T-helper 1 cell treated with Interleukin-12 subunit alpha and Interleukin-12 subunit beta and Interleukin-4 antibody, amounts not matched to agents 30 ng/mL and 1 ng/mL, for 36 hours (primary cell): Measurements from ENCODE around the gene ZNF438. TPM values are rescaled to one million over a fixed set of nuclear protein-coding genes. Genes with fewer than 3 reads are reported as not detected.

ENCODE experiments used
- intact Hi-C: fragments of 100-400 bp; cut with micrococcal nuclease; formaldehyde crosslinking; loops from one replicate; pipeline ENCODE4 v1.15.1; 2024
- total RNA-seq: library from RNA; stranded (reverse); gene quantifications from 2 replicates; pipeline ENCODE4 v1.2.3, GENCODE V29; 2022

ZNF438 gene
- total RNA-seq, 1 donor from 2014 or later: 3.1 TPM

GRCh38 chr10:31014161-31014875 is 17.3 kb downstream of the ZNF438 start:
- intact Hi-C loops: no loop called here

GRCh38 chr10:31013331-31013730 is 18.3 kb downstream of the ZNF438 start:
- intact Hi-C loops: no loop called here

- intact Hi-C loops: no loop called here
Measured at GRCh38 chr10:31011665-31012022, 20.0 kb downstream of the ZNF438 start.

DNA sequence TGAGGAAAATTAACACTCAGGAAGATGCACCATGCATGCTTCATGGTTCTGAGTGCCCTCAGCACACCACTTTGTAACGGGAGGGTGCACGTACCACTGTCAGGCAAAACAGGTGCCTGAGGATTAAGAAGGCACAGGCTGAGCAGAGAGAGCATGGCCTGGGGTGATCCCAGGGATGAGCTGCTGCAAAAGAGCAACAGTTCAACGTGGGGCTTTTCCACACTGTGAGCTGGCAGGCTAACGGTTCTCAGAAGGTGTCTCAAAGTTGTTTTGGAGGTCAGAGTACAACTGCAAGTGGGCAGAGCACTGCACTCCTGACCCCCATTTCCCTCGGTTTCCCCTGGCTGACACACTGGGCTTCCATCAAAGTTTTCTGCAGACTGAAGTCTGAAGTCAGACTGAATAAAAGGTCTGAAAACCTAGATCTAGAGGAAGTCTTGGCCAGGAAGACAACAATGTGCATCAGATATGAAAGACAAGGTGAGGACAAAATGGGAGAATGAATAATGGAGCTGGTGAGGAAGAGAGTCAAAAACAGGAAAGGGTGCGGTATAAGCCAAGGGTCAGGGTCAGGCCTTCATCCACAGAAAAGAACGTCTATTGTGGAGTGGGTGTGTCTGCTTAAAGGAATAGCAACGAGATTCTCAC is 20.5 kb downstream of the ZNF438 start:
- intact Hi-C loops: no loop called here

- intact Hi-C loops: no loop called here
Measured at GRCh38 chr10:31010062-31010461, 21.6 kb downstream of the ZNF438 start.

DNA sequence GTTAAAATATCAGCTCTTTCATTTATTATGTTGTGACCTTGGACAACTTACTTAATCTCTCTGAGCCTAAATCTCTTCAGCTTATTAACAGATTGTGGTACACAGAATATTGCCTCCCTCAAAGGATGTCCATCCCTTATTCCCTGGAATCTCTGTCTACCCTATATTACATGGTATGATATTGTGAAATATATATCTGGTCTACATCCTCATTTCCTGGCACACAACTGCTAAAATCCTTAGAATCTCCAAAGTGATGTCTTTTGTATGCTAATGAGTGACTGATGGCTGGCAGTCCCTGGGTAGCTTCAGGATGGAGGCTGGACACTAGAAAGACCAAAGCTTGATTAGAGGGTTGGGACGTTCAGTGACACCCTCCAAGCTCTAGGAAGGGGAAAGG is 25.8 kb downstream of the ZNF438 start:
- intact Hi-C loops: no loop called here

DNA sequence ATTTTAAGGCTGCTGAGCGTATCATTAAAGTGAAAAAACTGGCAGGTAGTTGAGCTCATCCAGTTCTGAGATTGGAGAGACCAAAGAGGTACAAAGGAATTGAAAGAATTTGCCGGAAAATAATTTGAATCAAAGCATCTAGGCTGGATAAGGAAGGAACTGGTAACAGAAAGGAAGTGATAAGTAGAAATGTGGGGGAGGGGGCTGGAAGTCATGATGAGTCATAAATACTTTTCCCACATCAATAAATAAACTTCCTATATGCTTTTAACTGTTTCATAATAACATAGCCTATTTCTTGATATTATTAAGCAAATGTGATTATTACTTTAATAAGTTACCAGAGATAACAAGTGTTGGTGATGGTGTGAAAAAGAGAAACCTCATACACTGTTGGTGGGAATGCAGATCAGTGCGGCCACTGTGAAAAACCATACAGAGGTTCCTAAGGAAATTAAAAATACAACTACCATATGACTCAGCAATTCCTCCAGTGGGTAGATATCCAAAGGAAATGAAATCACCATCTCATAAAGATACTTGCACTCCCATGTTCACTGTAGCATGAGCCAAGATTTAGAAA is 27.0 kb downstream of the ZNF438 start:
- intact Hi-C loops: no loop called here

DNA sequence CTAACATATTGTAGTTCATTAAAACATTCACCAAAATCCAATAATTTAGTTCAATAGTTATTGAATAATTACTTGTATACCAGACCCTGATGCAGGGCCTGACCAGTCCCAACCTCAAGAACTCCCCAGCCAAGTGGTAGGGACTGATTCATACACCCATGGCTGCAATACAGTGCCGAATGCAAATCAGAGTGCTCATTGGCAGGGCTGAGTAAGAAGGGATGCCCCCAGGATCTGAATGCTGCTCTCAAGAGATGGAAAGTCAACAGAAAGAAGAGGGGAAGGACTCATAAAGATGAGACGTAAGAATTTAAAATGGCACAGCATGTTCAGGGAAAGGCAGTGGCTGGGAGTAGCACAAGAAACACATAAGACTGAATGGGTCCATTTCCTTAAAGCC is 29.9 kb downstream of the ZNF438 start:
- intact Hi-C loops: no loop called here

DNA sequence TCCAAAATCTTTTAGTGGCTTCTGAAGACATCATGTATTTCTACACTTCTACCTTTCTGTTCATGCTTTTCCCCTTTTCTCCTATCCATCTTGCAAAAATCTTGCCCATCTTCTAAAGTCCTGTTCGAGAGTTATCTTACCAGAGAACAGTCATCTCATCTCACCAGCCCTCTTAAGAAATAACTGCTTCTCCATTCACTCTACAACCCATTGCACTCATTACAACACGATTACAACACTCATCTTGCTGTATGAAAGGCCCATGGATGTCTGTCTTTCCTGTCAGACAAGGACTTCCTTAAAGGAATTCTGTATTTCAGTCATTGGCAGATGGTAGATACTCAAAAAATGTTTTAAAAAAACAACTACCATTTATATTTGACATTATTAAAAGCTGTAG is 30.8 kb downstream of the ZNF438 start:
- intact Hi-C loops: no loop called here

- intact Hi-C loops: no loop called here
Measured at GRCh38 chr10:31000071-31000782, 31.4 kb downstream of the ZNF438 start.

GRCh38 chr10:30999070-30999712 is 32.5 kb downstream of the ZNF438 start:
- intact Hi-C loops: loop anchor here (5.0 to 10.0 kb wide), 5 partner anchors 138 to 1056 kb away; partner anchors contain the start of gene KIF5B

- intact Hi-C loops: loop anchor here (1.0 to 10.0 kb wide), 7 partner anchors 11 to 1057 kb away; partner anchors contain the start of gene KIF5B
Measured at GRCh38 chr10:30997536-30998235, 34.0 kb downstream of the ZNF438 start.

GRCh38 chr10:30996481-30997005 is 35.1 kb downstream of the ZNF438 start:
- intact Hi-C loops: loop anchor here (5.0 to 10.0 kb wide), 5 partner anchors 141 to 1058 kb away; partner anchors contain the start of gene KIF5B

- intact Hi-C loops: loop anchor here (5.0 to 10.0 kb wide), 5 partner anchors 142 to 1060 kb away; partner anchors contain the start of gene KIF5B
Measured at GRCh38 chr10:30995081-30995770, 36.4 kb downstream of the ZNF438 start.

DNA sequence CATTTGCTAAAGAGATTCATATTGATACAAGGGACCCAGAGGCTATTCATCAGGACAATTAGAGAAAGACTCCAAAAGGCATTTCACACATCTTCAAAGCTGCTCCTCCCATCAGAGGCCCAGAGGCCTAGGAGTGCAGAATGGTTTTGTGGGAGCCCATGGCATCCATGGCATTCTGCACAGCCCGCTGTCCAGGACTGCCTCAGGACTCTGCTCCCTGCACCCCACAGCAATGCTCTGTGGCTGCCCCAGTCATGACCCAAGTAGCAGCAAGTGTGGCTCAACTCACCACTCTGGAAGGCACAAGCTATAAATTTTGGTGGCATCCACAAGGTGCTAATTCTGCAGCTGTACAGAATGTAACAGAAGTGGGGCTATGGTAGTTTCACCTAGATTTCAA is 38.5 kb downstream of the ZNF438 start:
- intact Hi-C loops: loop anchor here (10.0 kb wide), 1 partner anchor 1062 kb away; the partner anchor contains the start of gene KIF5B

DNA sequence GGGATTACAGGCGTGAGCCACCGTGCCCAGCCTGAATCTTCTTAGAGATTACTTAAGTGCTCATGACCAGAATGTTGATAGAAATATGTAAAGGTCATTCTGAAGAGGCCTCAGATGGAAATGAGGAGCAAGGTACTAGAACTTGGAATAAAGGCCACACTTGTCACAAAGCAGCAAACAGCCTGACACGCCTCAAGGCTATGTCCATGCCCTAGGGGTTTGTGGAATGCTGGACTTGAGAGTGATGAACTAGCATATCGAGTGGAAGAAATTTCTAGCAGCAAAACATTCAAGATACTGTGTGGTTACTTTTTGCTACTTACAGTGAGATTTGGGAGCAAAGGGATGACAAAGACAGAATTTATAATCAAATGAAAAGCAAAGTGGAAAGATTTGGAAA is 39.0 kb downstream of the ZNF438 start:
- intact Hi-C loops: loop anchor here (10.0 kb wide), 1 partner anchor 1062 kb away; the partner anchor contains the start of gene KIF5B

DNA sequence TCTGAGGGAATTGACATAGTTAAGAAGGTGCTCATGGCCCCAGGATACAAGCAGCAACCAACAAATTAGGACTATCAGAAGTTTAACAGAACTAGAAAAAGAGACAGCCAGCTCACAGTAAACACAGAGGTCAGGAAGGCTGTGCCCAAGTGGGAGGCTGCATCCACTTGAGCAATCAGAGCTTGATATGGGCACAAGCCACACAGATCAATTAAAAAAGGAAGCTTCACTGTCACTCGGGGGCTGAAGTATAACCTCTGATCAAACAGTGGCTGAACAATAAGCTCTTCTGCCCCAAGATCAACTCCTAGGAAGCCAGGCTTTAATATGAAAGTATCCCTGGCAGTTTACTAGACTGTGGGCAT is 40.0 kb downstream of the ZNF438 start:
- intact Hi-C loops: loop anchor here (10.0 kb wide), 1 partner anchor 1063 kb away; the partner anchor contains the start of gene KIF5B

- intact Hi-C loops: loop anchor here (10.0 kb wide), 1 partner anchor 1064 kb away; the partner anchor contains the start of gene KIF5B
Measured at GRCh38 chr10:30990971-30991646, 40.6 kb downstream of the ZNF438 start.

GRCh38 chr10:30990351-30990750 is 41.3 kb downstream of the ZNF438 start:
- intact Hi-C loops: loop anchor here (10.0 kb wide), 1 partner anchor 1064 kb away; the partner anchor contains the start of gene KIF5B
